RWPE2 (cell line): ENCODE measurements around the gene MARK3.
A peak's percentile ranks its signal among the peaks of the same experiment; 100 is the strongest.

ENCODE experiments used
- ATAC-seq: fragments of 200-7000 bp; cut with Tn5 transposase; 3 replicates; pipeline ENCODE4 v1.9.1; 2021; ENCODE audit warnings: low read depth
- DNase-seq: peaks from one replicate; pipeline ENCODE4 v3.0.0-alpha.2; 2020; ENCODE audit warnings: low spot score
- H3K27ac ChIP-seq: fragments of 450-650 bp; 2 replicates; pipeline ENCODE4 v1.5.1; 2017; ENCODE audit warnings: mild to moderate bottlenecking; ENCODE audit not compliant: poor library complexity, severe bottlenecking
- H3K27me3 ChIP-seq: fragments of 250-450 bp; sonication (Bioruptor Pico); 2 replicates; pipeline ENCODE4 v1.5.1; 2021; ENCODE audit warnings: mild to moderate bottlenecking, moderate library complexity; ENCODE audit not compliant: insufficient read depth, poor library complexity, severe bottlenecking
- H3K36me3 ChIP-seq: fragments of 250-450 bp; sonication (Bioruptor Pico); 2 replicates; pipeline ENCODE4 v1.5.1; 2020; ENCODE audit warnings: low read depth, mild to moderate bottlenecking, moderate library complexity
- H3K4me1 ChIP-seq: fragments of 250-450 bp; sonication (Bioruptor Pico); 2 replicates; pipeline ENCODE4 v1.5.1; 2021; ENCODE audit warnings: mild to moderate bottlenecking, moderate library complexity; ENCODE audit not compliant: insufficient read depth, poor library complexity, severe bottlenecking
- H3K4me3 ChIP-seq: fragments of 250-450 bp; sonication (Bioruptor Pico); 2 replicates; pipeline ENCODE4 v1.5.1; 2021; ENCODE audit warnings: mild to moderate bottlenecking, moderate library complexity; ENCODE audit not compliant: severe bottlenecking
- H3K9me3 ChIP-seq: fragments of 250-450 bp; sonication (Bioruptor Pico); 2 replicates; pipeline ENCODE4 v1.5.1; 2021; ENCODE audit warnings: mild to moderate bottlenecking, moderate library complexity; ENCODE audit not compliant: severe bottlenecking
- CTCF ChIP-seq: fragments of 450-650 bp; IDR thresholded peaks from one replicate; pipeline ENCODE4 v1.5.1; 2017; ENCODE audit warnings: mild to moderate bottlenecking, moderate library complexity; ENCODE audit not compliant: poor library complexity, severe bottlenecking

Gene MARK3

GRCh38 chr14:103398427-103399195 lies 13.4 kb downstream of the MARK3 start:
- Histone ChIP-seq H3K27me3 (no peaks in the 10 kb centered on the region), H3K4me1 (peaks cover 75% of the 10 kb centered on the region), H3K9me3 (no peaks in the 10 kb centered on the region), H3K27ac (peak overlapping the region; percentile 65), H3K4me3 (no peak overlapping the region), H3K36me3 (peaks cover 9% of the 10 kb centered on the region; the same call in 1 of the 2 replicates)
- no peak for DNase-seq
- no peak for TF ChIP-seq CTCF
- ATAC-seq: peak; percentile 47; the same call in 1 of the 3 replicates

- Histone ChIP-seq H3K27me3 (no peaks in the 10 kb centered on the region), H3K36me3 (peaks cover 19% of the 10 kb centered on the region), H3K9me3 (no peaks in the 10 kb centered on the region), H3K4me3 (no peak overlapping the region), H3K27ac (peak overlapping the region; percentile 65), H3K4me1 (peaks cover 60% of the 10 kb centered on the region)
- DNase-seq (no peak), ATAC-seq (no peak)
- TF ChIP-seq CTCF: no peak
Measured at GRCh38 chr14:103400537-103400936, 15.3 kb downstream of the MARK3 start.

- H3K27ac ChIP-seq: peak overlapping the region; percentile 65
- ATAC-seq (peak; percentile 91), DNase-seq (no peak)
- peaks cover 51% of the 10 kb centered on the region for H3K4me1 ChIP-seq
- peaks cover 22% of the 10 kb centered on the region for H3K36me3 ChIP-seq
- no peaks in the 10 kb centered on the region for H3K9me3 ChIP-seq
- TF ChIP-seq CTCF: no peak
- no peak overlapping the region for H3K4me3 ChIP-seq
- no peaks in the 10 kb centered on the region for H3K27me3 ChIP-seq
Measured at GRCh38 chr14:103401223-103402214, 16.3 kb downstream of the MARK3 start.

GRCh38 chr14:103402695-103403094 lies 17.5 kb downstream of the MARK3 start:
- H3K27ac ChIP-seq: peak overlapping the region; percentile 65
- no peaks in the 10 kb centered on the region for H3K27me3 ChIP-seq
- H3K4me3 ChIP-seq: no peak overlapping the region
- no peak for TF ChIP-seq CTCF
- H3K36me3 ChIP-seq: peaks cover 30% of the 10 kb centered on the region
- no peak for DNase-seq
- H3K9me3 ChIP-seq: no peaks in the 10 kb centered on the region
- peaks cover 50% of the 10 kb centered on the region for H3K4me1 ChIP-seq
- peak; percentile 58 for ATAC-seq
